H1 (cell line): ENCODE data around the gene RNF2. TPM values are rescaled to one million over a fixed set of nuclear protein-coding genes. Genes with fewer than 3 reads are reported as not detected.

Experiments
- CTCF ChIA-PET: fragments of 300-600 bp; sonication (Branson Sonifier 250); formaldehyde crosslinking; loops from one replicate; lab custom pipeline; 2021; ENCODE audit not compliant: partially characterized antibody; lab: Charles Lee
- POLR2A ChIA-PET: fragments of 300-600 bp; sonication (Branson Sonifier 250); formaldehyde crosslinking; loops from one replicate; lab custom pipeline; 2021; ENCODE audit warnings: inconsistent platforms; ENCODE audit not compliant: partially characterized antibody; lab: Charles Lee
- DNase-seq, 2 experiments: peaks; one replicate each; pipeline versions ENCODE4 v3.0.0 to v3.0.0-alpha.2; 2010 to 2022; ENCODE audit warnings: low spot score in 2 of 2, low read depth in 1 of 2, mixed read lengths in 1 of 2
- FAIRE-seq: peaks from 2 replicates; lab custom pipeline; 2011; peaks lifted over from hg19 to GRCh38; lab: Jason Lieb, UNC
- H2AFZ ChIP-seq: 2 replicates; pipeline ENCODE4 v1.8.1; 2012; ENCODE audit warnings: low read length, inconsistent platforms
- H2AK5ac ChIP-seq: 2 replicates; pipeline ENCODE4 v1.6.1; 2013; ENCODE audit warnings: low read depth, low read length
- H2BK120ac ChIP-seq: replicated peaks from 2 replicates; pipeline ENCODE3; 2013; ENCODE audit warnings: low read depth, low read length, inconsistent platforms
- H2BK12ac ChIP-seq: 2 replicates; pipeline ENCODE4 v1.6.1; 2013; ENCODE audit warnings: low read depth, low read length
- H2BK15ac ChIP-seq: 2 replicates; pipeline ENCODE4 v1.6.1; 2013; ENCODE audit warnings: low read length
- H2BK20ac ChIP-seq: 2 replicates; pipeline ENCODE4 v1.6.1; 2013; ENCODE audit warnings: low read length
- H2BK5ac ChIP-seq: 2 replicates; pipeline ENCODE4 v1.6.1; 2013; ENCODE audit warnings: low read depth, low read length
- H3K14ac ChIP-seq: 2 replicates; pipeline ENCODE4 v1.6.1; 2013; ENCODE audit warnings: inconsistent platforms; ENCODE audit not compliant: insufficient read length
- H3K18ac ChIP-seq: 2 replicates; pipeline ENCODE4 v1.6.1; 2013; ENCODE audit warnings: low read length; ENCODE audit errors: extremely low read depth
- H3K23ac ChIP-seq: 2 replicates; pipeline ENCODE4 v1.6.1; 2013; ENCODE audit warnings: inconsistent platforms; ENCODE audit not compliant: insufficient read length
- H3K23me2 ChIP-seq: 2 replicates; pipeline ENCODE4 v1.6.1; 2013; ENCODE audit warnings: low read depth, low read length
- H3K27ac ChIP-seq: 2 replicates; pipeline ENCODE4 v1.6.1; 2011; ENCODE audit warnings: low read depth, low read length, inconsistent platforms
- H3K27me3 ChIP-seq, 4 experiments: replicated peaks in 1 of 4; 1 replicate in 1 of 4; 2 replicates in 3 of 4; pipeline versions ENCODE4 v1.6.1 to v1.8.1; 2011 to 2013; ENCODE audit warnings: low read length in 3 of 4, mild to moderate bottlenecking in 3 of 4, inconsistent platforms in 2 of 4, mixed read lengths in 2 of 4, moderate library complexity in 1 of 4; ENCODE audit not compliant: control insufficient read depth in 3 of 4, insufficient read depth in 3 of 4; ENCODE audit errors: extremely low read depth in 1 of 4
- H3K36me3 ChIP-seq, 4 experiments: 2 replicates each; pipeline versions ENCODE4 v1.6.1 to v1.8.1; 2011 to 2013; ENCODE audit warnings: mild to moderate bottlenecking in 4 of 4, low read length in 3 of 4, moderate library complexity in 2 of 4, control low read depth in 1 of 4, inconsistent platforms in 1 of 4; ENCODE audit not compliant: insufficient read depth in 4 of 4, control insufficient read depth in 2 of 4
- H3K4ac ChIP-seq: replicated peaks from 2 replicates; pipeline ENCODE3; 2013; ENCODE audit warnings: low read length, low read depth, mixed read lengths, inconsistent platforms; ENCODE audit not compliant: insufficient read length
- H3K4me1 ChIP-seq, 4 experiments: replicated peaks in 1 of 4; 1 replicate in 1 of 4; 2 replicates in 3 of 4; pipeline versions ENCODE4 v1.6.1 to v1.8.1; 2011 to 2013; ENCODE audit warnings: low read length in 3 of 4, inconsistent platforms in 2 of 4, mixed read lengths in 1 of 4; ENCODE audit not compliant: insufficient read depth in 4 of 4, control insufficient read depth in 3 of 4
- H3K4me2 ChIP-seq, 2 experiments: 2 replicates each; pipeline versions ENCODE4 v1.6.1 to v1.8.1; 2011 to 2013; ENCODE audit warnings: low read depth in 2 of 2, low read length in 2 of 2, control low read depth in 1 of 2, inconsistent platforms in 1 of 2, mild to moderate bottlenecking in 1 of 2; ENCODE audit not compliant: insufficient read depth in 1 of 2
- H3K4me3 ChIP-seq, 4 experiments: fragments of 200-600, 300-600 bp in 1 of 4; sonication (generic), shearing (Covaris generic), sonication (Bioruptor Twin) in 1 of 4; 2 replicates each; pipeline versions ENCODE4 v1.5.1 to v1.8.1; 2011 to 2016; ENCODE audit warnings: low read length in 4 of 4, low read depth in 3 of 4, control low read depth in 2 of 4, inconsistent platforms in 2 of 4, mild to moderate bottlenecking in 2 of 4, mixed read lengths in 1 of 4, moderate library complexity in 1 of 4; ENCODE audit not compliant: insufficient read depth in 2 of 4; ENCODE audit errors: extremely low read depth in 1 of 4
- H3K56ac ChIP-seq: replicated peaks from 2 replicates; pipeline ENCODE3; 2013; ENCODE audit warnings: low read depth, mild to moderate bottlenecking, mixed read lengths, low read length, inconsistent platforms; ENCODE audit not compliant: insufficient read length
- H3K79me1 ChIP-seq: 2 replicates; pipeline ENCODE4 v1.6.1; 2013; ENCODE audit warnings: low read depth, low read length, control low read depth
- H3K79me2 ChIP-seq, 2 experiments: 2 replicates each; pipeline versions ENCODE4 v1.6.1 to v1.8.1; 2012 to 2013; ENCODE audit warnings: low read length in 2 of 2, mild to moderate bottlenecking in 2 of 2, inconsistent platforms in 1 of 2; ENCODE audit not compliant: insufficient read depth in 2 of 2, control insufficient read depth in 1 of 2
- H3K9ac ChIP-seq, 4 experiments: replicated peaks in 1 of 4; 1 replicate in 1 of 4; 2 replicates in 3 of 4; pipeline versions ENCODE4 v1.6.1 to v1.8.1; 2011 to 2013; ENCODE audit warnings: low read depth in 3 of 4, low read length in 3 of 4, control low read depth in 2 of 4, mild to moderate bottlenecking in 2 of 4, moderate library complexity in 2 of 4, inconsistent platforms in 1 of 4; ENCODE audit errors: extremely low read depth in 1 of 4
- H3K9me3 ChIP-seq, 2 experiments: 2 replicates each; pipeline versions ENCODE4 v1.6.1 to v1.8.1; 2012 to 2013; ENCODE audit warnings: mild to moderate bottlenecking in 2 of 2, moderate library complexity in 2 of 2, control low read depth in 1 of 2, inconsistent platforms in 1 of 2, low read depth in 1 of 2, low read length in 1 of 2, mixed read lengths in 1 of 2; ENCODE audit not compliant: insufficient read depth in 2 of 2
- H4K20me1 ChIP-seq, 2 experiments: replicated peaks in 1 of 2; 2 replicates each; pipeline versions ENCODE3 to v1.8.1; 2011 to 2013; ENCODE audit warnings: inconsistent platforms in 2 of 2, low read length in 2 of 2, mild to moderate bottlenecking in 1 of 2; ENCODE audit not compliant: insufficient read depth in 2 of 2, control insufficient read depth in 1 of 2
- H4K5ac ChIP-seq: 2 replicates; pipeline ENCODE4 v1.6.1; 2013; ENCODE audit warnings: low read length, low read depth, mixed read lengths, inconsistent platforms; ENCODE audit not compliant: insufficient read length
- H4K8ac ChIP-seq: 2 replicates; pipeline ENCODE4 v1.8.0; 2013; ENCODE audit warnings: mild to moderate bottlenecking, moderate library complexity, low read length, inconsistent platforms; ENCODE audit not compliant: insufficient read depth; ENCODE audit errors: extremely low read depth
- H4K91ac ChIP-seq: replicated peaks from 2 replicates; pipeline ENCODE3; 2013; ENCODE audit warnings: low read length, mixed read lengths, inconsistent platforms; ENCODE audit not compliant: insufficient read length
- CEBPB ChIP-seq: IDR thresholded peaks from 2 replicates; pipeline ENCODE4 v1.6.1; 2012; ENCODE audit warnings: low read depth, low read length
- GABPA ChIP-seq: IDR thresholded peaks from 2 replicates; pipeline ENCODE4 v1.6.1; 2011; ENCODE audit warnings: mild to moderate bottlenecking, low read length, moderate library complexity, borderline replicate concordance; ENCODE audit not compliant: insufficient read depth
- GTF2F1 ChIP-seq: IDR thresholded peaks from 2 replicates; pipeline ENCODE4 v1.6.1; 2012; ENCODE audit warnings: low read depth, low read length, improper control_type of control experiment, borderline replicate concordance
- JUND ChIP-seq: IDR thresholded peaks from 2 replicates; pipeline ENCODE4 v1.6.1; 2011; ENCODE audit warnings: mild to moderate bottlenecking, improper control_type of control experiment, low read length
- KDM4A ChIP-seq: IDR thresholded peaks from one replicate; pipeline ENCODE4 v1.7.1; 2012; ENCODE audit warnings: low read depth, mild to moderate bottlenecking, moderate library complexity, low read length, inconsistent platforms; ENCODE audit not compliant: severe bottlenecking
- MAFK ChIP-seq: IDR thresholded peaks from 2 replicates; pipeline ENCODE4 v1.6.1; 2012; ENCODE audit warnings: low read depth, mild to moderate bottlenecking, improper control_type of control experiment, low read length
- NANOG ChIP-seq: IDR thresholded peaks from 2 replicates; pipeline ENCODE4 v1.6.1; 2011; ENCODE audit warnings: low read length, low read depth, mild to moderate bottlenecking, inconsistent platforms; ENCODE audit not compliant: insufficient read depth, poor library complexity, severe bottlenecking
- NRF1 ChIP-seq: IDR thresholded peaks from 2 replicates; pipeline ENCODE4 v1.6.1; 2011; ENCODE audit warnings: mild to moderate bottlenecking, low read depth, low read length, improper control_type of control experiment
- POLR2AphosphoS5 ChIP-seq: IDR thresholded peaks from 2 replicates; pipeline ENCODE4 v1.6.1; 2011; ENCODE audit warnings: low read depth, low read length
- SIN3A ChIP-seq, 2 experiments: IDR thresholded peaks in 1 of 2; conservative IDR thresholded peaks in 1 of 2; 2 replicates each; pipeline ENCODE4 v1.6.1; 2011 to 2012; ENCODE audit warnings: low read length in 2 of 2, improper control_type of control experiment in 1 of 2, low read depth in 1 of 2, mild to moderate bottlenecking in 1 of 2
- SRF ChIP-seq: IDR thresholded peaks from 2 replicates; pipeline ENCODE4 v1.6.1; 2011; ENCODE audit warnings: mild to moderate bottlenecking, low read depth, low read length, moderate library complexity
- TAF7 ChIP-seq: optimal IDR thresholded peaks from 2 replicates; pipeline ENCODE3; 2011; ENCODE audit warnings: low read depth, mild to moderate bottlenecking, inconsistent platforms, low read length, moderate library complexity, borderline replicate concordance
- TEAD4 ChIP-seq: IDR thresholded peaks from 2 replicates; pipeline ENCODE4 v1.6.1; 2012; ENCODE audit warnings: low read depth, low read length, inconsistent platforms, mixed read lengths
- ZNF274 ChIP-seq: IDR thresholded peaks from 2 replicates; pipeline ENCODE4 v1.7.0; 2012; ENCODE audit warnings: low read length, borderline replicate concordance; ENCODE audit errors: extremely low read depth
- WGBS, 2 experiments: shearing (Covaris generic) in 1 of 2; methylation state at CpG; one replicate each; pipeline versions ENCODE4 v1.1.6 to v1.1.7; 2013 to 2015; ENCODE audit warnings: low lambda C conversion rate in 2 of 2, mixed read lengths in 2 of 2, inconsistent platforms in 1 of 2, low coverage in 1 of 2, missing lambda C conversion rate in 1 of 2; ENCODE audit not compliant: insufficient replicate concordance in 2 of 2, insufficient coverage in 1 of 2, insufficient read length in 1 of 2; ENCODE audit errors: extremely low coverage in 1 of 2, missing lambda C conversion rate in 1 of 2; 5-methylcytosine and 5-hydroxymethylcytosine counted together
- polyA plus RNA-seq, 7 experiments: library from polyadenylated mRNA; depleted of rRNA in 3 of 7; stranded (reverse) in 5 of 7; unstranded in 2 of 7; fragments of >200 nt in 5 of 7; fragments of 200-250 nt in 2 of 7; gene quantifications; 1 replicate in 5 of 7; 2 replicates in 1 of 7; 4 replicates in 1 of 7; pipeline versions ENCODE4 v1.2.1 to v1.2.3, GENCODE V29; 2011 to 2013; ENCODE audit warnings: missing spikeins in 2 of 7, mixed read lengths in 2 of 7
- total RNA-seq: library from RNA; stranded (reverse); fragmentation: NEBNext Ultra II Directional; extraction: Animal tissue kit (Norgen Biotek cat#: 25700); gene quantifications from 2 replicates; pipeline ENCODE4 v1.2.1, GENCODE V29; 2021

Gene RNF2
- total and polyA plus RNA-seq, 2 of the 8 experiments (the other 6 are each of a cell fraction or from before 2014, with no cell fraction given), result 28.9 to 58.9 TPM

DNA sequence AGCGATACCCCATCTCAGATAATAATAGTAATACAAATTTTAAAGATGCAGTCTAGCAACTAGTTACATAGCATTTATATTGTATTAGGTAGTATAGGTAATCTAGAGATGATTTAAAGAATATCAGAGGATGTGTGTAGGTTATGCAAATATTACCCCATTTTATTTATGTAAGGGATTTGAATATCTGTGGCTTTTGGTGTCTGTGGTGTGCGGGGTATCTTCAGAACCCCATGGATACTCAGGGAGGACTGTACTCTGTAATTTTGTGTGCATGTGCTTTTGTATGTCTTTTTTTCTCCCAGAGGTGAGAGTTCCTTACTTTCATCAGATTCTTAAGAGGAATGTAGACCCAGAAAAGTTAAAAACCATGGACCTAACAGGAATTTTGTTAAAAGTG, 12.8 kb downstream of the RNF2 start:
- Histone ChIP-seq H2AK5ac (no peak overlapping the region), H3K4me1 (peaks cover 0 to 5% (median 0%) of the 10 kb centered on the region in 4 experiments; a peak in 2 of 7 replicates), H2BK20ac (no peak overlapping the region), H4K20me1 (peaks cover 6 to 7% of the 10 kb centered on the region in 2 experiments), H3K14ac (no peak overlapping the region), H3K36me3 (no peaks in the 10 kb centered on the region), H2BK12ac (no peak overlapping the region), H2BK15ac (no peak overlapping the region), H2BK5ac (no peak overlapping the region), H2BK120ac (no peak overlapping the region), H3K9ac (no peak overlapping the region), H3K4me2 (no peak overlapping the region), H4K5ac (no peak overlapping the region), H3K23me2 (no peaks in the 10 kb centered on the region), H3K4me3 (no peak overlapping the region), H3K56ac (no peak overlapping the region), H3K23ac (no peak overlapping the region), H3K18ac (no peak overlapping the region), H3K4ac (no peak overlapping the region), H3K9me3 (no peaks in the 10 kb centered on the region), H2AFZ (no peak overlapping the region), H3K79me2 (peaks cover 20 to 98% of the 10 kb centered on the region in 2 experiments), H4K8ac (no peak overlapping the region), H3K27ac (no peak overlapping the region), H3K27me3 (peaks cover 0 to 1% (median 0%) of the 10 kb centered on the region in 4 experiments; a peak in 1 of 7 replicates), H4K91ac (no peak overlapping the region), H3K79me1 (peaks cover 3% of the 10 kb centered on the region; the same call in 1 of the 2 replicates)
- DNase-seq (no peak), FAIRE-seq (no peak)
- ChIA-PET POLR2A (interaction anchor here (1.0 to 1.1 kb wide), 2 partner anchors 13 to 99 kb away, joined by 3 read pairs; partner anchors contain the start of gene RNF2), CTCF (interaction anchor here (0.5 kb wide), 1 partner anchor 27 kb away, joined by 3 read pairs; no protein-coding TSS in a partner anchor)
- WGBS, 2 experiments, result 93% methylated on average over 2 of the region's 2 CpGs; no CpG with 5 or more reads in 1 of the 2 experiments
- no peak for TF ChIP-seq ZNF274
- TF ChIP-seq NRF1, result no peak
- no peak for TF ChIP-seq MAFK
- no peak for TF ChIP-seq JUND
- no peak for TF ChIP-seq GTF2F1
- TF ChIP-seq POLR2AphosphoS5, result no peak
- no peak for TF ChIP-seq KDM4A
- TF ChIP-seq TAF7, result no peak
- TF ChIP-seq SIN3A (conservative IDR thresholded peaks at IDR 0.05 in 1 of 2, IDR thresholded peaks at IDR 0.05 in 1 of 2; ENCODE audit: low read depth in 1 of 2, low read length in 2 of 2), result no peak
- TF ChIP-seq GABPA, result no peak
- TF ChIP-seq SRF, result no peak
- no peak for TF ChIP-seq NANOG
- no peak for TF ChIP-seq CEBPB
- no peak for TF ChIP-seq TEAD4
